Neuronal stem cell (in vitro differentiated cells): ENCODE data around the gene SLC3A2.

Experiments
- DNase-seq: peaks from one replicate; pipeline ENCODE4 v3.0.0-alpha.2; 2013; ENCODE audit warnings: low spot score
- H2AFZ ChIP-seq: one replicate; pipeline ENCODE4 v1.6.1; 2013; ENCODE audit warnings: mild to moderate bottlenecking, low read length, inconsistent platforms
- H2AK5ac ChIP-seq: 2 replicates; pipeline ENCODE4 v1.6.1; 2013; ENCODE audit warnings: low read depth, mild to moderate bottlenecking, inconsistent platforms, low read length, moderate library complexity, mixed read lengths
- H2BK120ac ChIP-seq: 2 replicates; pipeline ENCODE4 v1.6.1; 2013; ENCODE audit warnings: low read depth, mild to moderate bottlenecking, inconsistent platforms, low read length, moderate library complexity, mixed read lengths
- H2BK12ac ChIP-seq: one replicate; pipeline ENCODE4 v1.6.1; 2013; ENCODE audit warnings: low read length, inconsistent platforms
- H2BK15ac ChIP-seq: 2 replicates; pipeline ENCODE4 v1.6.1; 2013; ENCODE audit warnings: mild to moderate bottlenecking, low read length, inconsistent platforms, mixed read lengths
- H2BK5ac ChIP-seq: one replicate; pipeline ENCODE4 v1.6.1; 2013; ENCODE audit warnings: inconsistent platforms, mild to moderate bottlenecking, low read length, moderate library complexity
- H3K14ac ChIP-seq: one replicate; pipeline ENCODE4 v1.6.1; 2013; ENCODE audit warnings: low read length, inconsistent platforms
- H3K18ac ChIP-seq: 2 replicates; pipeline ENCODE4 v1.6.1; 2013; ENCODE audit warnings: low read length, inconsistent platforms
- H3K23ac ChIP-seq: 2 replicates; pipeline ENCODE4 v1.6.1; 2013; ENCODE audit warnings: low read depth, mild to moderate bottlenecking, mixed read lengths, low read length, inconsistent platforms; ENCODE audit not compliant: poor library complexity
- H3K27ac ChIP-seq: replicated peaks from 3 replicates; pipeline ENCODE4 v1.5.1; 2013; ENCODE audit warnings: low read length, inconsistent platforms
- H3K27me3 ChIP-seq, 3 experiments: 2 replicates each; pipeline ENCODE4 v1.6.1; 2013; ENCODE audit warnings: low read length in 3 of 3, mild to moderate bottlenecking in 2 of 3, inconsistent platforms in 1 of 3, low read depth in 1 of 3, mixed read lengths in 1 of 3, moderate library complexity in 1 of 3; ENCODE audit not compliant: control insufficient read depth in 3 of 3, insufficient read depth in 3 of 3
- H3K36me3 ChIP-seq, 2 donors: replicated peaks in 1 of 2; 2 replicates each; pipeline ENCODE4 v1.6.1; 2013; ENCODE audit warnings: low read length in 2 of 2; ENCODE audit not compliant: control insufficient read depth in 2 of 2, insufficient read depth in 2 of 2
- H3K4ac ChIP-seq: 2 replicates; pipeline ENCODE4 v1.6.1; 2013; ENCODE audit warnings: inconsistent platforms, mild to moderate bottlenecking, low read length, moderate library complexity
- H3K4me1 ChIP-seq, 2 donors: 1 replicate in 1 of 2; 2 replicates in 1 of 2; pipeline ENCODE4 v1.6.1; 2013; ENCODE audit warnings: low read length in 2 of 2, low read depth in 1 of 2; ENCODE audit not compliant: control insufficient read depth in 2 of 2, insufficient read depth in 1 of 2
- H3K4me2 ChIP-seq: one replicate; pipeline ENCODE4 v1.6.1; 2013; ENCODE audit warnings: mild to moderate bottlenecking, low read length, inconsistent platforms; ENCODE audit not compliant: insufficient read depth, poor library complexity, severe bottlenecking
- H3K4me3 ChIP-seq, 2 donors: 2 replicates each; pipeline ENCODE4 v1.5.1; 2013; ENCODE audit warnings: low read length in 2 of 2, mild to moderate bottlenecking in 2 of 2, inconsistent platforms in 1 of 2, moderate library complexity in 1 of 2
- H3K79me1 ChIP-seq: one replicate; pipeline ENCODE4 v1.6.1; 2013; ENCODE audit warnings: low read depth, mild to moderate bottlenecking, inconsistent platforms, low read length, moderate library complexity
- H3K9ac ChIP-seq: one replicate; pipeline ENCODE4 v1.6.1; 2013; ENCODE audit warnings: mild to moderate bottlenecking, low read depth, low read length, inconsistent platforms; ENCODE audit not compliant: poor library complexity
- H3K9me3 ChIP-seq, 2 donors: replicated peaks in 1 of 2; 2 replicates each; pipeline versions ENCODE3 to v1.6.1; 2013; ENCODE audit warnings: low read length in 2 of 2, mild to moderate bottlenecking in 2 of 2, inconsistent platforms in 1 of 2, low read depth in 1 of 2, mixed read lengths in 1 of 2, moderate library complexity in 1 of 2; ENCODE audit not compliant: control insufficient read depth in 2 of 2, insufficient read depth in 1 of 2
- H4K8ac ChIP-seq: one replicate; pipeline ENCODE4 v1.6.1; 2013; ENCODE audit warnings: low read depth, mild to moderate bottlenecking, inconsistent platforms, low read length, moderate library complexity
- H4K91ac ChIP-seq: one replicate; pipeline ENCODE4 v1.6.1; 2013; ENCODE audit warnings: low read length, low read depth, mild to moderate bottlenecking, inconsistent platforms; ENCODE audit not compliant: poor library complexity
- WGBS, 2 donors: extraction: QIAGEN DNeasy Blood & Tissue Kit; methylation state at CpG; one replicate each; pipeline ENCODE4 v1.1.7; 2013; ENCODE audit warnings: missing lambda C conversion rate in 2 of 2, mixed read lengths in 1 of 2; ENCODE audit not compliant: insufficient read length in 2 of 2, insufficient replicate concordance in 1 of 2; ENCODE audit errors: extremely low coverage in 2 of 2; 5-methylcytosine and 5-hydroxymethylcytosine counted together

The SLC3A2 gene

DNA sequence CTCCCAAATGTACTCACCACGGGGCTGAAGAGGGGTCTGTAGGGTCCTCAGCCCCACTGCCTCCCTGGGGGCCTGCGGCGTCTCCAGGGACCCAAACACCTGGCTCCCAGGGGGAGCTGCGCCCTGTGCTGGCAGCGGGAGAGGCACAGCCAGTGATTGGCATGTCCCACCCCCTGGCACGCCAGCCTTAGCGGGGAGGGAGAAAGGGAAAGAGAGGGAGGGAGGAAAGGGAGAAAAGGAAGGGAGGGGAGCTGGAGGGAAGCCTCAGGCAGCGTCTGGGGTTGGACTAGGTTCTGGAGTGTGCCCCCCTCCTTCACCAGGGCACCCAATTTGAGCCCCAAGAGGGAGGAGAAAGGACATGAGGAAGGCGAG is 40.5 kb downstream of the SLC3A2 start, which contains the start of gene CHRM1:
CHRM1 (minus strand) TSS at position 163 of the 372 bp plus-strand sequence. CDS start 10,263 bp downstream, outside the sequence.
- peak within 1 kb of the TSS; percentile 19 for H2BK12ac ChIP-seq
- peak within 1 kb of the TSS; percentile 6 for H2BK15ac ChIP-seq
- no peak within 1 kb of the TSS for H3K14ac ChIP-seq
- peaks cover 0 to 14% of the 10 kb centered on the region in 2 donors for H3K4me1 ChIP-seq
- H4K8ac ChIP-seq = no peak within 1 kb of the TSS
- no peak within 1 kb of the TSS for H3K4ac ChIP-seq
- H2AK5ac ChIP-seq = peak within 1 kb of the TSS; percentile 16
- H4K91ac ChIP-seq = no peak within 1 kb of the TSS
- WGBS, 2 donors = no CpG with 5 or more reads among the region's 9 CpGs
- no peak within 1 kb of the TSS for H2BK5ac ChIP-seq
- no peak within 1 kb of the TSS for H3K4me3 ChIP-seq
- no peak within 1 kb of the TSS for H3K9ac ChIP-seq
- peaks cover 13 to 89% (median 37%) of the 10 kb centered on the region in 3 experiments for H3K27me3 ChIP-seq
- H2BK120ac ChIP-seq = no peak within 1 kb of the TSS
- no peaks in the 10 kb centered on the region for H3K36me3 ChIP-seq
- no peak within 1 kb of the TSS for H2AFZ ChIP-seq
- H3K18ac ChIP-seq = peak within 1 kb of the TSS; percentile 40
- H3K79me1 ChIP-seq = no peaks in the 10 kb centered on the region
- H3K27ac ChIP-seq = no peak within 1 kb of the TSS
- DNase-seq = no peak
- peaks cover 2 to 4% of the 10 kb centered on the region in 2 donors for H3K9me3 ChIP-seq
- H3K4me2 ChIP-seq = no peak within 1 kb of the TSS
- H3K23ac ChIP-seq = peak within 1 kb of the TSS; percentile 49

DNA sequence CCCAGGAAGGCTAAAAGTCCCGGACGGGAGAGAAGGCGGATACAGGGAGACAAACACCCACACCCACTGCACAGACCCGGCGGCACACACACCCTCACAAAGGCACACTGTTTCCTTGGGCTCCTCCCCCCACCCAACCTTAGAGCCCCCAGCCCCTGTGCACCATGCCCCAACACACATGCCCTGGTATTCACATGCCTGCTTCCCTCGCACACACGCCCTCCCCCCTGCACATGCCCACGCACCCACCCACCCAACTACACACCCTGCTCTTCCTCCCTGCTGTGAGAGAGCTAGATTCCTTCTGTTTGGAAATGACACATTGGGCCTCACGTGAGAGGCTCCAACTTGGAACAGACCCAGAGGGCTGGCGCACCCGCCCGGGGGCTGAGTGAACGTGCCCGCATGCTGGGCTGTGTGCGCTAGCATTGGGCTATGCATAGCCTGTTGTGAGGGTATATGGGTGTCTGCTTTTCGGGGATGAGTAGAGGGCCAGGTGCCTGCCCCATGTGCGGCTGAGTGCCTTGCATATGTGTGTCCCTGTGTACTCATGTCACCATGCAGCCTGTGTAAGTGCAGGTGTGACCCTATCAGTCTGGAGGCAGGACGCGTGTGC is 41.0 kb downstream of the SLC3A2 start:
- WGBS, 2 donors = no CpG with 5 or more reads among the region's 19 CpGs
- peaks cover 18 to 89% (median 42%) of the 10 kb centered on the region in 3 experiments for H3K27me3 ChIP-seq
- H2BK120ac ChIP-seq = no peak overlapping the region
- H4K91ac ChIP-seq = no peak overlapping the region
- H3K9ac ChIP-seq = no peak overlapping the region
- no peak for DNase-seq
- H2BK12ac ChIP-seq = peak overlapping the region; percentile 19
- H4K8ac ChIP-seq = no peak overlapping the region
- no peak overlapping the region for H2AK5ac ChIP-seq
- H3K36me3 ChIP-seq = no peaks in the 10 kb centered on the region
- H3K18ac ChIP-seq = peak overlapping the region; percentile 40
- peaks cover 2 to 4% of the 10 kb centered on the region in 2 donors for H3K9me3 ChIP-seq
- no peak overlapping the region for H3K14ac ChIP-seq
- no peak overlapping the region for H3K4me2 ChIP-seq
- peaks cover 0 to 18% of the 10 kb centered on the region in 2 donors for H3K4me1 ChIP-seq
- no peak overlapping the region for H3K4me3 ChIP-seq
- H2BK5ac ChIP-seq = no peak overlapping the region
- H3K79me1 ChIP-seq = no peaks in the 10 kb centered on the region
- H2AFZ ChIP-seq = no peak overlapping the region
- H3K23ac ChIP-seq = peak overlapping the region; percentile 49
- no peak overlapping the region for H3K4ac ChIP-seq
- peak overlapping the region; percentile 6 for H2BK15ac ChIP-seq
- no peak overlapping the region for H3K27ac ChIP-seq

DNA sequence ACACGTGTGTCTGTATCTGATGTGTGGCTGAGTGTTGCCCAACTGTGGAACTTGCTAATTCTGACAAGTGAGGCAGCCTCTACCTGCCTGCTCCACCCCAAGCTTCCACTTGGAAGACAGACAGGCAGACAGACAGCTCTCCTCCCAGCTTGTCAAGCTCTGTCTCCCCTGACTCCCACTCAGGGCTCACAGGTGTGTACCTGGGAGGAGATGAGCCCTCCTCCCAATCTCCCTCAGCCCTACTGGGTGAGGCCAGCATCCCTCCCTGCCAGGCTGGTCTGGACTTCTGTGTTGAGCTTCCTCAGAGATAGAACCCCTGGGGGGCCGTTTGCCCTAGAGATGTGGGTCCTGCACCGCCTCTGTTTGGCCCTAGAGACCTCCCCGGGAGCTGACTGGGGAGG is 41.5 kb downstream of the SLC3A2 start:
- Histone ChIP-seq H4K8ac (no peak overlapping the region), H2BK15ac (peak overlapping the region; percentile 6), H3K4me1 (peaks cover 0 to 22% of the 10 kb centered on the region in 2 donors), H2BK5ac (no peak overlapping the region), H3K9ac (no peak overlapping the region), H2AFZ (no peak overlapping the region), H3K4me2 (no peak overlapping the region), H3K18ac (peak overlapping the region; percentile 40), H3K23ac (peak overlapping the region; percentile 49), H2BK120ac (no peak overlapping the region), H3K79me1 (no peaks in the 10 kb centered on the region), H2AK5ac (peak overlapping the region; percentile 58), H3K4me3 (no peak overlapping the region), H3K27me3 (peaks cover 23 to 89% (median 47%) of the 10 kb centered on the region in 3 experiments), H3K4ac (no peak overlapping the region), H2BK12ac (peak overlapping the region; percentile 19), H3K9me3 (peaks cover 2 to 4% of the 10 kb centered on the region in 2 donors), H3K14ac (no peak overlapping the region), H3K27ac (no peak overlapping the region), H3K36me3 (no peaks in the 10 kb centered on the region), H4K91ac (no peak overlapping the region)
- no CpG with 5 or more reads among the region's 4 CpGs for WGBS, 2 donors
- no peak for DNase-seq

DNA sequence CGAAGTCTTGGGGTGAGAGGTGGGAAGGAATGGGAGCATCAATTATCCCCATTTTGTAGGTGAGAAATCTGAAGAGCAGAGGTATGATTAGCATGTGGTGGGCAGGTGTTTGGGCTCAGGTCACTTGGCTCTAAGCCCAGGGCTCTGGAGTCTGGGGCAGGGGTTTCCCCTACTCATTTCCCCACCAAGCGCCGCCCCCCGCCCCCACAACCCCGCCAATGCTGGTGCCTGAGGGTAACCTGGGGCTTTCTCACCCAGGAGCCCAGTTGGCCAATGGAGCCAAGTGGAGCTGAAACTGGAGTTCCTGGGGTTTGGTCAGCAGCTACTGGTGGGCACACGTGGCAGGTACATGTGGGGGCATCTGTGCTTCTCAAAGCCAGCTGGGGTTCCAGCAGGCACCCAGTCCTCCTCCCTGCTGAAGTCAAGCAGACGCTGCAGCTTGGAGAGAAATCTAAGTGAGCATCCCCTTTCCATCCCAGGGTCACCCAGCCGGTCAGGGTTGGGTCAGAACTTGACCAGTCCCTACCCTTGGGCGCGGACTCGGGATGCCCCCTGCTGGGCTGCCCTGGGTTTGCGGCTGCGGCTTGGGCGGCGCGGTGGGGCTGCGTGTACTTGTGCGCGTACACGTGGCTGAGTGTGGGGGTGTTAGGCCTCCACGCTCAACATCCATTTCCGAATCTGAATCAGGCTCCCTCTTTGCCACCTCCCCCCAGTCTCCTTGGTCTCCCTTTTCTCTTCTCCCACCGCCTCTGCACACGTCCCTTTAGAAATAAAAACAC is 42.1 kb downstream of the SLC3A2 start:
- Histone ChIP-seq H2BK15ac (peak overlapping the region; percentile 16), H3K4me2 (peak overlapping the region; percentile 76), H3K79me1 (no peaks in the 10 kb centered on the region), H3K18ac (peak overlapping the region; percentile 86), H3K4ac (no peak overlapping the region), H3K36me3 (no peaks in the 10 kb centered on the region), H2BK12ac (peak overlapping the region; percentile 65), H3K27ac (no peak overlapping the region), H4K91ac (no peak overlapping the region), H2AFZ (no peak overlapping the region), H2BK120ac (no peak overlapping the region), H3K23ac (peak overlapping the region; percentile 26), H3K27me3 (peaks cover 24 to 94% (median 54%) of the 10 kb centered on the region in 3 experiments), H3K4me3 (no peak overlapping the region), H3K14ac (no peak overlapping the region), H2AK5ac (peak overlapping the region; percentile 58), H3K9me3 (peaks cover 2 to 4% of the 10 kb centered on the region in 2 donors), H3K4me1 (peaks cover 0 to 22% of the 10 kb centered on the region in 2 donors), H3K9ac (peak overlapping the region; percentile 9), H4K8ac (no peak overlapping the region), H2BK5ac (peak overlapping the region; percentile 33)
- WGBS, 2 donors = no CpG with 5 or more reads among the region's 24 CpGs
- no peak for DNase-seq
